ENCODE results near the gene MILR1. TPM values are rescaled to one million over a fixed set of nuclear protein-coding genes. Genes with fewer than 3 reads are reported as not detected.
"Not testable (repeated sequence)": the region's sequence is repeated elsewhere in the genome, so short reads cannot be mapped to it uniquely, and the experiment has no call there.

The MILR1 gene
- total RNA-seq, 4 donors from 2014 or later = 0.79 to 8.1 (median 1.8) TPM

DNA sequence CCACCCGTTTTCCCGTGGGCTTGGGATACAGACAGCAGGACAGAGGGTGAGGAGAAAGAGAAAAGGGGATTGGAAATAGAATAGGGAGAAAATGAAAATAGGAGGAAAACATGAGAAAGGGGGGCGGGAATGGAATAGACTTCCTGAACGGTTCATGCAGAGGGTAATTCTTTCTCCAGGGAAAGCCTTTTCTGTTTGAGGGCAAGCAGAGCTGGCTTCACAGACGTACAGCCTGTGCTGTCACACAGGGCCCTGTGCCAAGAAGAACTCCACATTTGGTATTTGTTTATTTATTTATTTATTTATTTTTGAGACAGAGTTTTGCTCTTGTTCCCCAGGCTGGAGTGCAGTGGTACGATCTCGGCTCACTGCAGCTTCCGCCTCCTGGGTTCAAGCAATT is 12.0 kb downstream of the MILR1 start:
- Histone ChIP-seq H3K9me3 (no peaks in the 10 kb centered on the region), H3K27me3 (no peaks in the 10 kb centered on the region), H3K36me3 (no peaks in the 10 kb centered on the region), H3K4me1 (no peaks in the 10 kb centered on the region), H3K27ac (no peak overlapping the region), H3K4me3 (no peak overlapping the region)
- intact Hi-C loops (cut with DNase I) = no loop called here
- TF ChIP-seq POLR2A (IDR thresholded peaks at IDR 0.05) = no peak
- TF ChIP-seq, protein P1, sequence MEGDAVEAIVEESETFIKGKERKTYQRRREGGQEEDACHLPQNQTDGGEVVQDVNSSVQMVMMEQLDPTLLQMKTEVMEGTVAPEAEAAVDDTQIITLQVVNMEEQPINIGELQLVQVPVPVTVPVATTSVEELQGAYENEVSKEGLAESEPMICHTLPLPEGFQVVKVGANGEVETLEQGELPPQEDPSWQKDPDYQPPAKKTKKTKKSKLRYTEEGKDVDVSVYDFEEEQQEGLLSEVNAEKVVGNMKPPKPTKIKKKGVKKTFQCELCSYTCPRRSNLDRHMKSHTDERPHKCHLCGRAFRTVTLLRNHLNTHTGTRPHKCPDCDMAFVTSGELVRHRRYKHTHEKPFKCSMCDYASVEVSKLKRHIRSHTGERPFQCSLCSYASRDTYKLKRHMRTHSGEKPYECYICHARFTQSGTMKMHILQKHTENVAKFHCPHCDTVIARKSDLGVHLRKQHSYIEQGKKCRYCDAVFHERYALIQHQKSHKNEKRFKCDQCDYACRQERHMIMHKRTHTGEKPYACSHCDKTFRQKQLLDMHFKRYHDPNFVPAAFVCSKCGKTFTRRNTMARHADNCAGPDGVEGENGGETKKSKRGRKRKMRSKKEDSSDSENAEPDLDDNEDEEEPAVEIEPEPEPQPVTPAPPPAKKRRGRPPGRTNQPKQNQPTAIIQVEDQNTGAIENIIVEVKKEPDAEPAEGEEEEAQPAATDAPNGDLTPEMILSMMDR (IDR thresholded peaks at IDR 0.05) = no peak
- no peak for DNase-seq
- 75 to 77% methylated on average over 8 of the region's 8 CpGs for WGBS, 2 donors

DNA sequence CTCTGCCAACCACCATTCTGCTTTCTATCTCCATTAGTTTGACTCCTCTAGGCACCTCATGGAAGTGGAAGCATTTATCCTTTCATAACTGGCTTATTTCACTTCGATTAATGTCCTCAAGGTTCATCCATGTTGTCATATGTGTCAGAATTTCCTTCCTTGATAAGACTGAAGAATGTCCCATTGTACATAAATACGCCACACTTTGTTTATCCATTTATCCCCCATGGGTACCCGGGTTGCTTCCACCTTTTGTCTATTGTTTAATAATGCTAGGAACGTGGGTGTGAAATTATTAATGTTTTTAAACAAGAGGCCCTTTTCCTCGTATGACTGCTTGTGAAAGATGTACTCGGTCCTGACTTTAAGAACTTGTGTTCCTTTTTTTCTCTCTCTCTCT is 12.9 kb downstream of the MILR1 start:
- Histone ChIP-seq H3K27ac (no peak overlapping the region), H3K4me1 (no peaks in the 10 kb centered on the region), H3K27me3 (no peaks in the 10 kb centered on the region), H3K36me3 (no peaks in the 10 kb centered on the region), H3K4me3 (no peak overlapping the region), H3K9me3 (no peaks in the 10 kb centered on the region)
- no peak for DNase-seq
- intact Hi-C loops (cut with DNase I) = no loop called here
- WGBS, 2 donors = 58 to 75% methylated on average over 6 of the region's 6 CpGs
- TF ChIP-seq POLR2A (IDR thresholded peaks at IDR 0.05) = no peak
- TF ChIP-seq, protein P1 (IDR thresholded peaks at IDR 0.05) = no peak

DNA sequence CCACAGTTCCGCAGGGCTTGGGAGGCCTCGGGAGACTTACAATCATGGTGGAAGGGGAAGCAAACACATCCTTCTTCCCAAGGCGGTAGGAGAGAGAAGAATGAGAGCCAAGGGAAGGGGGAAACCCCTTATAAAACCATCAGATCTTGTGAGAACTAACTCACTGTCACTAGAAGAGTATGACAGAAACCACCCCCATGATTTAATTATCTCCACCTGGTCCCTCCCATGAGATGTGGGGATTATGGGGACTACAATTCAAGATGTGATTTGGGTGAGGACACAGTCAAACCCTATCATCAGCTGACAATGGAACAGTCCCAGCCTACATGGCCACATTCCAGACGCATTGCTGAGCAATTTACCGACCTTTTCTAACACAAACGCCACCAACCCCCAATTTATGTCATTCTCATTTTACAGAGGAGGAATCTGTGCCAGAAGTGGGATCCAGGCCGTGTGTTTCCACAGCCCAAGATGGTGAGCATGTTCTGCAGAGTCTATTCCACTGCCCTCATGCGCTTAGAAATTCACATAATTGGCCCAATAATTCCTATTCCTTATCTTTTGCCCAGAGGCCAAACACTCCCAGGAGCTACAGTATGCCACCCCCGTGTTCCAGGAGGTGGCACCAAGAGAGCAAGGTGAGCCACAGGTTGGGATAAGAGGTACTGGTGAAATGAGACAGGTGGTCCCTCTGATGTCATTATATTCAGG is 17.3 kb downstream of the MILR1 start:
- H3K4me1 ChIP-seq = no peaks in the 10 kb centered on the region
- TF ChIP-seq POLR2A (IDR thresholded peaks at IDR 0.05) = no peak
- TF ChIP-seq, protein P1 (IDR thresholded peaks at IDR 0.05) = no peak
- no peaks in the 10 kb centered on the region for H3K27me3 ChIP-seq
- H3K4me3 ChIP-seq = no peak overlapping the region
- no peaks in the 10 kb centered on the region for H3K9me3 ChIP-seq
- no peak for DNase-seq
- H3K36me3 ChIP-seq = no peaks in the 10 kb centered on the region
- intact Hi-C loops (cut with DNase I) = no loop called here
- 65 to 68% methylated on average over 8 to 9 of the region's 9 CpGs for WGBS, 2 donors
- H3K27ac ChIP-seq = no peak overlapping the region

DNA sequence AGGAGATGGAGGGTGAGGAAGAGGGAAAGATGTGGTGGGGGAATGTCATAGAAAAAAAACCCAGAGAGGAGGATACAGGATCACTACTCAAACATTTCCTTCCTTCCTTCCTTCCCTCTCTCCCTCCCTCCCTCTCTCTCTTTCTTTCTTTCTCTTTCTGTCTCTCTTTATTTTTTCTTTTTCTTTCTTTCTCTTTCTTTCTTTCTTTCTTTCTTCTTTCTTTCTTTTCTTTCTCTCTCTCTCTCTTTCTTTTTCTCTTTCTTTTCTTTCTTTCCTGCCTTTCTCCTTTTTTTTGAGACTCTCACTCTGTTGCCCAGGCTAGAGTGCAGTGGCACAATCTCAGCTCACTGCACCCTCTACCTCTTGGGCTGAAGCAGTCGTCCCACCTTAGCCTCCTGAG is 17.9 kb downstream of the MILR1 start:
- H3K27ac ChIP-seq; intact Hi-C loops (cut with DNase I); H3K36me3 ChIP-seq; H3K27me3 ChIP-seq; H3K4me3 ChIP-seq; H3K4me1 ChIP-seq; DNase-seq; H3K9me3 ChIP-seq: not testable (repeated sequence)
- 56 to 69% methylated on average over 1 of the region's 1 CpG for WGBS, 2 donors

DNA sequence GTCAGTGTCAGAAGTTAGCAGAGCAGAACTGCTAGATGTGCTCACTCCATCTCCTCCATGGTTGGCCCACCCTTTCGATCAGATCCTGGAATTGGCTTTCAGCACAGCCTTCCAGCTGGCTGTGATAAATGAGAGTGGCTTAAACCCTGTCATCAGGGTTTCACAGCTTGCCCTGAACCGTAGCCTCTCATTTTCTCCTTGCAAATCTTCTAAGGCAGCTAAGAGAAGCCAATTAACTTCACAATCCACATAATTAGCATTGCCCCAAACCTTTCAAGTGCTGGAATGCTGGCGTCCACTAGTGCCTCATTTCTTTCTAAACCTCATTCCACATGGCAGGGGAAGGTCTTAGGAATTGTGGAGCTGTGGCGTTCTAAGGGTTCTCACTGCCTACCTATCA is 21.7 kb downstream of the MILR1 start:
- intact Hi-C loops (cut with DNase I) = no loop called here
- no peak overlapping the region for H3K27ac ChIP-seq
- 63 to 79% methylated on average over 4 of the region's 4 CpGs for WGBS, 2 donors
- no peak overlapping the region for H3K4me3 ChIP-seq
- H3K27me3 ChIP-seq = no peaks in the 10 kb centered on the region
- no peaks in the 10 kb centered on the region for H3K36me3 ChIP-seq
- no peaks in the 10 kb centered on the region for H3K9me3 ChIP-seq
- TF ChIP-seq, protein P1 (IDR thresholded peaks at IDR 0.05) = no peak
- TF ChIP-seq POLR2A (IDR thresholded peaks at IDR 0.05) = no peak
- no peak for DNase-seq
- H3K4me1 ChIP-seq = no peaks in the 10 kb centered on the region

DNA sequence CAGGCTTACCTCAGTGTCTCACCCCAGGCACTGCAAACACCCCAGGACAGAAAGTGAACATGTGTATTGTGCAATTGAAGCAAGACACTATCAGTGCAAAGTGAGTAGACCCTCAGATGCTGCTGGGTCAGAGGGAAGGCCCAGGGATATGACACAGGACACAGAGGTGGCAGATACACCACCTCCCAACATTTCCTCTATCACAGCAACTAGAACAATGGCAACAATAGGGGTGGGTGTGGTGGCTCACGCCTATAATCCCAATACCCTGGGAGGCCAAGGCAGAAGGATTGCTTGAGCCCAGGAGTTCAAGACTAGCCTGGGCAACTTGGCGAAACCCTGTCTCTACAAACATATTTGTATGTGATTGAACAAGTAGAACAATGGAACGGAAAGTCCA is 22.5 kb downstream of the MILR1 start:
- no peaks in the 10 kb centered on the region for H3K9me3 ChIP-seq
- H3K27ac ChIP-seq = no peak overlapping the region
- no peak for DNase-seq
- WGBS, 2 donors = 72 to 81% methylated on average over 3 of the region's 3 CpGs
- intact Hi-C loops (cut with DNase I) = no loop called here
- no peaks in the 10 kb centered on the region for H3K4me1 ChIP-seq
- no peaks in the 10 kb centered on the region for H3K36me3 ChIP-seq
- H3K4me3 ChIP-seq = no peak overlapping the region
- no peaks in the 10 kb centered on the region for H3K27me3 ChIP-seq
- TF ChIP-seq POLR2A (IDR thresholded peaks at IDR 0.05) = no peak
- TF ChIP-seq, protein P1 (IDR thresholded peaks at IDR 0.05) = no peak
